Measurements from ENCODE around the gene GRAMD4. TPM values are rescaled to one million over a fixed set of nuclear protein-coding genes. Genes with fewer than 3 reads are reported as not detected.

The GRAMD4 gene
- total and polyA plus RNA-seq, 4 donors = 25.1 to 42.5 (median 39.5) TPM

GRCh38 chr22:46653596-46653995 lies 33.4 kb downstream of the GRAMD4 start:
- peaks cover 74% of the 10 kb centered on the region for H3K4me1 ChIP-seq (ENCODE audit: control insufficient read depth, insufficient read depth, low read length)
- H3K9me3 ChIP-seq (ENCODE audit: control insufficient read depth, insufficient read depth, low read length) = no peaks in the 10 kb centered on the region
- H3K27ac ChIP-seq (ENCODE audit: low read depth, low read length) = no peak overlapping the region
- H3K4me3 ChIP-seq (ENCODE audit: low read depth, low read length) = no peak overlapping the region
- no peaks in the 10 kb centered on the region for H3K27me3 ChIP-seq (ENCODE audit: control insufficient read depth, insufficient read depth, low read length)
- WGBS (ENCODE audit: insufficient coverage) = 78% methylated on average over 8 of the region's 8 CpGs
- no peak for DNase-seq (ENCODE audit: low read depth in 4 of 6, low spot score in 6 of 6)
- peaks cover 69% of the 10 kb centered on the region for H3K36me3 ChIP-seq (ENCODE audit: control insufficient read depth, insufficient read depth, low read length)

- 91% methylated on average over 15 of the region's 17 CpGs for WGBS (ENCODE audit: insufficient coverage)
- H3K27me3 ChIP-seq (ENCODE audit: control insufficient read depth, insufficient read depth, low read length) = no peaks in the 10 kb centered on the region
- peaks cover 68% of the 10 kb centered on the region for H3K4me1 ChIP-seq (ENCODE audit: control insufficient read depth, insufficient read depth, low read length)
- no peak overlapping the region for H3K4me3 ChIP-seq (ENCODE audit: low read depth, low read length)
- no peak overlapping the region for H3K27ac ChIP-seq (ENCODE audit: low read depth, low read length)
- no peaks in the 10 kb centered on the region for H3K9me3 ChIP-seq (ENCODE audit: control insufficient read depth, insufficient read depth, low read length)
- peaks cover 78% of the 10 kb centered on the region for H3K36me3 ChIP-seq (ENCODE audit: control insufficient read depth, insufficient read depth, low read length)
- no peak for DNase-seq (ENCODE audit: low read depth in 4 of 6, low spot score in 6 of 6)
Observed at GRCh38 chr22:46654426-46654825, 34.2 kb downstream of the GRAMD4 start.

- H3K27ac ChIP-seq (ENCODE audit: low read depth, low read length) = no peak overlapping the region
- H3K4me3 ChIP-seq (ENCODE audit: low read depth, low read length) = no peak overlapping the region
- H3K36me3 ChIP-seq (ENCODE audit: control insufficient read depth, insufficient read depth, low read length) = peaks cover 81% of the 10 kb centered on the region
- 86% methylated on average over 14 of the region's 14 CpGs for WGBS (ENCODE audit: insufficient coverage)
- no peak for DNase-seq (ENCODE audit: low read depth in 4 of 6, low spot score in 6 of 6)
- H3K9me3 ChIP-seq (ENCODE audit: control insufficient read depth, insufficient read depth, low read length) = no peaks in the 10 kb centered on the region
- peaks cover 64% of the 10 kb centered on the region for H3K4me1 ChIP-seq (ENCODE audit: control insufficient read depth, insufficient read depth, low read length)
- H3K27me3 ChIP-seq (ENCODE audit: control insufficient read depth, insufficient read depth, low read length) = no peaks in the 10 kb centered on the region
Observed at GRCh38 chr22:46654927-46655595, 34.9 kb downstream of the GRAMD4 start.

GRCh38 chr22:46655861-46656608 lies 35.8 kb downstream of the GRAMD4 start:
- DNase-seq (ENCODE audit: low read depth in 4 of 6, low spot score in 6 of 6) = no peak

DNA sequence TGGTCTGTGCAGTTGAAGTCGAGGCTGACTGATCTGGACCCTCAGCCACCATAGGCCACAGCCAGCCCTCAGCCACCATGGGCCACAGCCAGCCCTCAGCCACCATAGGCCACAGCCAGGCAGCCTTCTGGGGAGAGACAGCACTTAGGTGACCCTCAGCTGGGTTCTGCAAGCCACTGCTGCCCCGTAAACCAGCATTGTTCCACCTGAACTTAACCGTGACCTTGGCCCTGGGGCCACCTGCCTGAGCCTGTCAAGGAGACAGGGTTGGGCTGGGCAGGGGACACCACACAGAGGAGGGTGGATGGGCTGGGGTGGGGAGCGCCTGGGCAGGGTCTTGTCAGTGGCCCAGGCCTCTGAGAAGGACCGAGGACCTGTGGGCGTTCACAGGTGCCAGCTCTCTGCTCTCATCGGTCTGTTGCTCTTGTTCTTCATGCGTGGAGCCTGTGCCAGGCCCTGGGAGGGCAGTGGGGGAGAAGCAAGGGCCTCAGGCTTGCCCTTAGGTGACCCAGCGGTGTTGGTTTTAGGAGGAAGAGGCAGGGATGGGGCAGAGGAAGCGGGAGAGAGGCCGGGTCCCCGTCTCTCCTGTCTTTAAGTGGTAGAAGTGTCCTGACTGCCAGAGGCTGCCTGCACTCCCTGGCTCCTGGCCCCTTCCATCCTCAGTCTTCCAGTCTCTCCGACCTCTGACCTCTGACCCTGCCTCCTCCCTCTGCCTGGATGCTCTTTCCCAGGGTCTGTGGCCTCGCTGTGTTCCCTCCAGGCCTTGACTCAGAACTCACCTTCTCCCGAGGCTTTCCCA lies 36.9 kb downstream of the GRAMD4 start:
- H3K36me3 ChIP-seq (ENCODE audit: control insufficient read depth, insufficient read depth, low read length) = peaks cover 82% of the 10 kb centered on the region
- no peaks in the 10 kb centered on the region for H3K9me3 ChIP-seq (ENCODE audit: control insufficient read depth, insufficient read depth, low read length)
- DNase-seq (ENCODE audit: low read depth in 4 of 6, low spot score in 6 of 6) = no peak
- peaks cover 64% of the 10 kb centered on the region for H3K4me1 ChIP-seq (ENCODE audit: control insufficient read depth, insufficient read depth, low read length)
- 94% methylated on average over 14 of the region's 15 CpGs for WGBS (ENCODE audit: insufficient coverage)
- H3K27me3 ChIP-seq (ENCODE audit: control insufficient read depth, insufficient read depth, low read length) = no peaks in the 10 kb centered on the region
- H3K4me3 ChIP-seq (ENCODE audit: low read depth, low read length) = no peak overlapping the region
- H3K27ac ChIP-seq (ENCODE audit: low read depth, low read length) = no peak overlapping the region

More at GRCh38 chr22:46655861-46656608, 35.8 kb downstream of the GRAMD4 start:
- H3K36me3 ChIP-seq (ENCODE audit: control insufficient read depth, insufficient read depth, low read length) = peaks cover 79% of the 10 kb centered on the region
- WGBS (ENCODE audit: insufficient coverage) = 91% methylated on average over 26 of the region's 26 CpGs
- H3K4me3 ChIP-seq (ENCODE audit: low read depth, low read length) = no peak overlapping the region
- peaks cover 63% of the 10 kb centered on the region for H3K4me1 ChIP-seq (ENCODE audit: control insufficient read depth, insufficient read depth, low read length)
- no peaks in the 10 kb centered on the region for H3K27me3 ChIP-seq (ENCODE audit: control insufficient read depth, insufficient read depth, low read length)
- H3K9me3 ChIP-seq (ENCODE audit: control insufficient read depth, insufficient read depth, low read length) = no peaks in the 10 kb centered on the region
- H3K27ac ChIP-seq (ENCODE audit: low read depth, low read length) = no peak overlapping the region

DNA sequence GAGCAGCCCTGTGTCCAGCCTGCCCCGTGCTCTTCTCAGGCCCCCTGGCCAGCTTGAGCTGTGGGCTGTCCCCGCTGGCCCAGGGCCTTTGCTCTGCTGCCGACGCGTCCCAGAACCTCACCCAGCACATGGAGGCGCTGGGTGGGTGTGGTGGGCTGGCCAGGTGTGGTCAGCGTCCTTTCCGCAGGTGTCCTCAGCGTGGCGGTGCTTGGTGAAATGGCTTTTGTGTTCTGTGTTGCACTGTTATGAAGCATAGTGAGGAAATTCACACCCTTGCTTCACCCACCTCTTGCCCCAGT lies 37.4 kb downstream of the GRAMD4 start:
- Histone ChIP-seq H3K27me3 (ENCODE audit: control insufficient read depth, insufficient read depth, low read length) (no peaks in the 10 kb centered on the region), H3K36me3 (ENCODE audit: control insufficient read depth, insufficient read depth, low read length) (peaks cover 84% of the 10 kb centered on the region), H3K9me3 (ENCODE audit: control insufficient read depth, insufficient read depth, low read length) (no peaks in the 10 kb centered on the region), H3K4me1 (ENCODE audit: control insufficient read depth, insufficient read depth, low read length) (peaks cover 61% of the 10 kb centered on the region), H3K4me3 (ENCODE audit: low read depth, low read length) (no peak overlapping the region), H3K27ac (ENCODE audit: low read depth, low read length) (no peak overlapping the region)
- WGBS (ENCODE audit: insufficient coverage) = no CpG with 5 or more reads among the region's 10 CpGs
- no peak for DNase-seq (ENCODE audit: low read depth in 4 of 6, low spot score in 6 of 6)

DNA sequence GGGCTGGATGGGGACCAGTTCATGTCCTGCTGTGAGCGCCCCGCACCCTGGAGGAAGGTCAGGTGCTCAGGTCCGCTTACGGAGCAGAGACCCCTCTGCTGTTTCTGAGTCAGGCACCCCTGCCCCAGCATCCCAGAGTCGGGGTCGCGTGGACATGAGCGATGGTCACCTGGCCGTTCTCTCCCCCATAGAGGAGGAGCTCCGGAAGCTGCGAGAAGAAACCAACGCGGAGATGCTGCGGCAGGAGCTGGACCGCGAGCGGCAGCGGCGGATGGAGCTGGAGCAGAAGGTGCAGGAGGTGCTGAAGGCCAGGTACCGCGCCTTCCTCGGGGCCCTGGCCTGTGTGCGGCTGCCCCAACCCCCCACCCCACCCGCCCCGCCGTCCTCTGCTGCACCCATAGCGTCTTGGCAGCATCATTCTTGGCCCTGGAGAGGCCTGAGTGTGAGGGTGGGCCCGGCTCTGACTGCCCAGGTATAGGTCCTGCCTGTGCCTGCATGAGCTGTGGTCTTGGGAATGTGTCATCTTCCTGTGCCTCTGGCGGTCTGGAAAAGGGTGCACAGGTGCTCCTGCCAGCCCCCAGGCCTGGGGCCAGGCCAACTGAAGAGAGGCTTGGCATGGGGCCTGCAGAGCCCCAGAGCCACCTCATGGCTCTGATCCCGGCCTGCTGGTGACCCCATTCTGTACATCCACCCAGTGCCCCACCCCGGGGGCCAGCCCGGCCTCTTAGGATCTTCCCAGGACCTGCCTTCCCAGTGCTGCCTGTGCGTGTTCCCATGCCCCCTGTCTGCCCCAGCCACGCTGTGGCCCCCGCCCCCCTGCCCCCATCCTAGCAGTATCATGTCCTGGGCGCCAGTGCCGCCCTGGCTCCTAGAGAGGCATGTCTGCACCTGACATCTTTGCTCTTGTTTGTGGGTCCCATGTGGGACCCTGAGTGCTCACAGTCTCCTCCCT lies 38.1 kb downstream of the GRAMD4 start:
- no peaks in the 10 kb centered on the region for H3K9me3 ChIP-seq (ENCODE audit: control insufficient read depth, insufficient read depth, low read length)
- no peak overlapping the region for H3K27ac ChIP-seq (ENCODE audit: low read depth, low read length)
- no peak for DNase-seq (ENCODE audit: low read depth in 4 of 6, low spot score in 6 of 6)
- H3K36me3 ChIP-seq (ENCODE audit: control insufficient read depth, insufficient read depth, low read length) = peaks cover 87% of the 10 kb centered on the region
- H3K4me1 ChIP-seq (ENCODE audit: control insufficient read depth, insufficient read depth, low read length) = peaks cover 55% of the 10 kb centered on the region
- 93% methylated on average over 17 of the region's 37 CpGs for WGBS (ENCODE audit: insufficient coverage)
- H3K27me3 ChIP-seq (ENCODE audit: control insufficient read depth, insufficient read depth, low read length) = no peaks in the 10 kb centered on the region
- H3K4me3 ChIP-seq (ENCODE audit: low read depth, low read length) = no peak overlapping the region

DNA sequence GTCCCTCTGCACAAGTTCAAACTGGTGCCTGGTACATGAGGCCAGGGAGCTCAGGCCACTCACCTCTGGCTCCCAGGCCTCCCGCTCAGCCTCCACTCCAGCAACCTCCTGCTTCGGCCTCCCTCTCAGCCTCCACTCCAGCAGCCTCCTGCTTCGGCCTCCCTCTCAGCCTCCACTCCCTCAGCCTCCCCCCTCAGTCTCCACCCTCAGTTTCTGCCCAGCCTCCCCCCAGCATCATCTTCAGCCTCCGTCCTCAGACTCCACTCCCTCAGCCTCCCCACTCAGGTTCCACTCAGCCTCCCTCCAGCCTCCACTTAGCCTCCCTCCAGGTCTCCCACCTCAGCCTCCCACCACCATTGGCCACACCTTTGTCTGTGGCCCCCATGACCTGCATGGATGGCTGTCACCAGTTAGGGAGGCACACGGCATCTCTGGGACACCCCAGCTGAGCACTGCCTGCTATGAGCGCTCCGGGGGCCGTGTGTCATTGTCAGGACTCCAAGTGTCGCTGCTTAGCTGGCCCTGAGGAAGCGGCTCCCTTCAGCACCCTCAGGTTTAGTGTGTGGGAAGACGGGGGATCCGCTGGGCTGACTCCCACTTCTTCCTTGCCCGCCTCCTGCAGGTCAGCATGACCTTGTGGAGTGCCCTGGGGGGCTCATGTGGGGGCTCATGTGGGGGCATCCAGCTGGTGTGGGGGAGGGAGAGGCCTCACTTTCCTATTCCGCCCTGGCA lies 39.0 kb downstream of the GRAMD4 start:
- DNase-seq (ENCODE audit: low read depth in 4 of 6, low spot score in 6 of 6) = no peak
- Histone ChIP-seq H3K4me1 (ENCODE audit: control insufficient read depth, insufficient read depth, low read length) (peaks cover 47% of the 10 kb centered on the region), H3K27me3 (ENCODE audit: control insufficient read depth, insufficient read depth, low read length) (no peaks in the 10 kb centered on the region), H3K4me3 (ENCODE audit: low read depth, low read length) (no peak overlapping the region), H3K36me3 (ENCODE audit: control insufficient read depth, insufficient read depth, low read length) (peaks cover 93% of the 10 kb centered on the region), H3K9me3 (ENCODE audit: control insufficient read depth, insufficient read depth, low read length) (no peaks in the 10 kb centered on the region), H3K27ac (ENCODE audit: low read depth, low read length) (no peak overlapping the region)
- WGBS (ENCODE audit: insufficient coverage) = 96% methylated on average over 7 of the region's 14 CpGs
